GM19324 (cell line): ENCODE measurements around the gene ALDH7A1.
"Not testable (repeated sequence)": the region's sequence is repeated elsewhere in the genome, so short reads cannot be mapped to it uniquely, and the experiment has no call there.

Experiments used
- ATAC-seq: cut with Tn5 transposase; IDR thresholded peaks from one replicate; pipeline ENCODE4 v1.9.1; 2021; ENCODE audit warnings: mild to moderate bottlenecking, moderate library complexity; ENCODE audit not compliant: unreplicated experiment, low FRiP score

Gene ALDH7A1

DNA sequence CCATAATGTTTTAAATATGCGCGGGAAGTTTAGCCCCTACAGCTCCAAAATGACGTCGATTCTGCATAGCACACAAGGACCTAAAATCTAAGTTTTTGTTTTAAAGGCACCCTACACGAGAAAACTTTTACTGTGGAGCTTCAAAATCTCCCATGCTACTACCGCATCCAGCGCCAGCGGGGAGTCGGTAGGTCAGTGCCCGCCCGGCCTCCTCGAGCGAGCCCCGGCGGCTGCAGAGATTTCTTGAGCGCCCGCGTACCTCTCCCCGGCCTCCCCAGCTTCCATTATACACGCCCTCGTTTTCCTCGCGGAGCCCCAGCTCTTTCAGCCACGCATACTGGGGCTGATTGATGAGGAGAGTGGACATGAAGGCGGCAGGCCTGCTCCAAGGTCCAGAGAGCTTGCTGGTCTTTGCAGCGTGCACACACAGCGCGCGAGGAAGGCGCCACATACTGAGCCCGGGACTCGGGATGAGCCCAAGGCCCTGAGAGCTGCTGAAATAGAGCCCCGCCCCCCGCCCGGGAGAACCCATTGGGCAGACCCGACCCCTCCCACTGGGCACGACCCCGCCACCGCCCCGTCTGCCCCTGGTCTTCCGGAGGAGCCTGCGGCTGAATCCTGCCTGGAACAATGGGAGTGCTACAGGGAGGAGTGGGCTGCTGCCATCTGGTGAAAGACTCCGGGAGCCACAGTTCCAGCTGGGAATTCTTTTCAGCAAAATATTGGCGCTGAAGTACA, at the start of gene ALDH7A1:
ALDH7A1 (minus strand) TSS at position 472 of the 738 bp plus-strand sequence; CDS start at position 451, 21 bp downstream.
- peak; percentile 83 for ATAC-seq

DNA sequence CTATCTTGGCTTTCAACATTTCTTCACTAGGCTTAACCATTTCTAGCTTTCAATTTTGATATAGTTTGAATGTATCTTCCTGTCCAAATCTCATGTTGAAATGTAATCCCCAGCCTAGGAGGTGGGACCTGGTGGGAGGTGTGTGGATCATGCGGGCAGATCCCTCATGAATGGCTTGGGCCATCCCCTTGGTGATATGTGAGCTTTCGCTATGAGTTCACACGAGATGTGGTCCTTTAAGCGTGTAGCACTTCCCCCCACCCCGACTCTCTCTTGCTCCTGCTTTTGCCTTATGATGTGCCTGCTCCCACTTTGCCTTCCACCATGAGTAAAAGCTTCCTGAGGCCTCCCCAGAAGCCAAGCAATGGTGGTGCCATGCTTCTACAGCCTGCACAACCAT, 46.4 kb upstream of the ALDH7A1 start:
- no peak for ATAC-seq

DNA sequence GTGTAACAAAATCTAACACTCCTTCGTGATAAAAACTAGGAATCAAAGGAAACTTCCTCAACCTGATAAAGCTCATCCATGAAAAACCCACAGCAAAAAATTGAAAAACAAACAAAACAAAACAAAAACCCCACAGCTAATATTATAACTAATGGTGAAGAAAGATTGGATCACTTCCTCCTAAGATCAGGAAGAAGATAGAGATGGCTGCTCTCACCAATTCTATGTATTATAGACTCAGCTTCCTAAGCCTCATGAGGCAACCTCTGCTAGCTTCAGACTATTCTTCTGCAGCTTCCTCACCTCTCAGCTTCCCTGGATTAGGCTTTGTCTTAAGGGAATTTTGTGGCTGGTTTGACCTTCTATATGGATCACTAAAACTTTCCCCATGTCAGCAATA, 45.8 kb upstream of the ALDH7A1 start:
- ATAC-seq = no peak

DNA sequence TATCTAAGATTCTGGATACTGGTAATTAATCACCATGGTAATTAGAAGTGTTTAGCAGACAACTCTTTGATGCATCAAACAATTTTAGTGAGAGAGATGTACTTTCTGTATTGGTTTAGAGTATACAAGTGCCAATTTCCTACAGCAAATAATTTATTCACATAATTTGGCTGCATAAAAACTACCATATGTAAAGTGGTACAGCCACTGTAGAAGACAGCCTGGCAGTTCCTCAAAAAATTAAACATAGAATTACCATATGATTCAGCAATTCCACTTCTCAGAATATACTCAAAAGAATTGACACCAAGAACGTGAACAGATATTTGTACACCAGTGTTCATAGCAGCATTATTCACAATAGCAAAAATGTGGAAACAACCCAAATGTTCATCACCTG, 41.9 kb upstream of the ALDH7A1 start:
- ATAC-seq = no peak

DNA sequence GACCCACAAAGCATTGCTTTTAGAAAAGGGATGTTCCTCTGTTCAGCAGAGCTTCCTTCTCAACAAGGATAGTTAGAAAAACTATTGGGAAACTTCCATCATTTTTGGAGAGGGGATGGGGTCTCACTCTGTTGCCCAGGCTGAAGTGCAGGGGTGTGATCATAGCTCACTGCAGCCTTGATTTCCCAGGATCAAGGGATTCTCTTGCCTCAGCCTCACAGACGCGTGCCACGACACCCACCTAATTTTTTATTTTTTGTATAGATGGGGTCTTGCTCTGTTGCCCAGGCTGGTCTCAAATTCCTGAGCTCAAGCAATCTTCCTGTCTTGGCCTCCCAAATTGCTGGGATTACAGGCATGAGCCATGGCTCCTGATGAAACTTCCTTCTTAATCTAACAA, 40.6 kb upstream of the ALDH7A1 start:
- ATAC-seq = no peak

DNA sequence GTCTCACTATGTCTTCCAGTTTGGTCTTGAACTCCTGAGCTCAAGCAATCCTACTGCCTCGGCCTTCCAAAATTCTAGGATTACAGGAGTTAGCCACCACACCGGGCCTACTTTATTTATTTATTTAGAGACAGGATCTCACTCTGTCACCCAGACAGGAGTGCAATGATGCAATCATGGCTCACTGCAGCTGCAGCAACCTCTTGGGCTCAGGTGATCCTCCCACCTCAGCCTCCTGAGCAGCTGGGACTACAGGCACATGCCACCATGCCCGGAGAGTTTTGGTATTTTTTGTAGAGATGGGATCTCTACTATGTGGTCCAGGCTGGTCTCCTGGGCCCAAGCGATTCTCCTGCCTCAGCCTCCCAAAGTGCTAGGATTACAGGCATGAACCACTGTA, 38.5 kb upstream of the ALDH7A1 start:
- no peak for ATAC-seq

DNA sequence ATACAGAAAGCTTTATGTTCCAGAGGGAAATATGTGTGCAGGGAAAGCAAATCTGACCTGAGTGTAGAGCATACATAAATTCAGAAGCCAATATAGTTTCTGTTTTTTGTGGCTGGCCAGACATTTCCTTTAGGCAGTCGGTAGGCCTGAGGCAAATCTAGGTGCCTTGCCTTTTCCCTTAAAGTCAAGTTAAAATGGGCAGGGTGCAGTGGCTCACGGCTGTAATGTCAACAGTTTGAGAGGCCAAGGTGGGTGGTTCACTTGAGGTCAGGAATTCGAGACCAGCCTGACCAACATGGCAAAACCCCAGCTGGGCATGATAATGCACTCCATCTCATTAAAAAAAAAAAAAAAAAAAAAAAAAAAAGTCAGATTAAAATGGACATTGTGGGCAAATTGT, 36.9 kb upstream of the ALDH7A1 start:
- no peak for ATAC-seq

DNA sequence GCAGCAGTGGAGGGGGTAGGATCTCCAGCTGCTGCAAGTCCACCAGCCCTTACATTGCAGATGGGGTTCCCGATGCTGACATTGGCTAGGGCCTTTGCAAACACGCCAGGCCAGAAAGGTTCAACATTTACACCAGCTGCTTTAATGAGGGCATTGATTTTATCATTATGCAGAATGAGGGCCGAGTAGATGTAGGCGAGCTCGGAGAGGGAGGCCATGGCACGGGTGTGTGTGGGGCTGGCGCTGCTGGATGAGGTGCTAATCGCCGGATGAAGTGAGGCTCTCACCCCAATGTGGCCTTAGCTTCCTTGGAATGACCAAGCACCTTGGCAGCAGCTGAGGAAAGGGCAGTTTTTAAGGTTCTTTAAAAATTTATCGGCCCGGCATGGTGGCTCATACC, 33.1 kb upstream of the ALDH7A1 start:
- no peak for ATAC-seq

DNA sequence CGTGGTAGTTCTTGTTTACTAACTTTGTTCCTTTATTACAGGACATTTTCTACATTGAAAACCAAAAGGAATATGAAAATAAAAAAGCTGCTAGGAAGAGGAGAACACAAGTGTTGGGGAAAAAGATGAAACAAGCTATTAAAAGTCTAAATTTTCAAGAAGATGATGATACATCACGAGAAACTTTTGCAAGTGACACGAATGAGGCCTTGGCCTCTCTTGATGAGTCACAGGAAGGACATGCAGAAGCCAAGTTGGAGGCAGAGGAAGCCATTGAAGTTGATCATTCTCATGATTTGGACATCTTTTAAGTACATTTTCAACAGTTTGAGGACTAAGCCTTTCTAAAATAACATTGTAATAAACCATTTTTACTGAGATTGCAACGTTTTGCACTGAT, 29.5 kb upstream of the ALDH7A1 start:
- no peak for ATAC-seq

DNA sequence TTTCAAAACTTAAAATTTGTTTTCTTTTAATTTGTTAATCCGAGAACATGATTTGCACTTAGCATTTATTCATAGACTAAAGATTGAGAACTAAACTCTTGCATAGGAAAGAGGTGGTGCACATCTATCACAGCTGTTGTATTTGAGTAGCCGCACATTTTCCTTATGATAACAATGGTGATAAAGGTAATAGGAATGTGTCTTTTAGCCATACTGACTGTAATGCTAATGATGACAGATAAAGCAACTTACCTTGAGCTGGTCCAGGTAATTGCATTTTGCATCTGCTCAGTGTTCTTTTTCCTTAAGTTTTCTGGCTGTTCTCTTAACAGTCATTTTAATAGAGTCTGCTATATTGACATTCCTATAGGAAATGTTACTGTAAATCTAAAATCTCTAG, 24.8 kb upstream of the ALDH7A1 start:
- ATAC-seq = no peak

DNA sequence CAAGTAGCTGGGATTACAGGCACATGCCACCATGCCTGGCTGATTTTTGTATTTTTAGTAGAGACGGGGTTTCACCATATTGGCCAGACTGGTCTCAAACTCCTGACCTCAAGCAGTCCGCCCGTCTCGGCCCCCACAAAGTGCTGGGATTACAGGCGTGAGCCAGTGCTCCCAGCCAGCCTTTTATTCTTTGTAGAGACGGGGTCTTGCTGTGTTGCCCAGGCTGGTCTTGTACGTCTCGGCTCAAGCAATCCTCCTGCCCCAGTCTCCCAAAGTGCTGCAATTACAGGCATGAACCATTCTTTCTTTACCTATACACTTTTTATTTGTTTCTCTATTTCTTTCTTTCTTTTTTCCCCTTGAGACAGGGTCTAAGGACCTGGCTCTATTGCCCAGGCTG, 22.6 kb upstream of the ALDH7A1 start:
- ATAC-seq = not testable (repeated sequence)

DNA sequence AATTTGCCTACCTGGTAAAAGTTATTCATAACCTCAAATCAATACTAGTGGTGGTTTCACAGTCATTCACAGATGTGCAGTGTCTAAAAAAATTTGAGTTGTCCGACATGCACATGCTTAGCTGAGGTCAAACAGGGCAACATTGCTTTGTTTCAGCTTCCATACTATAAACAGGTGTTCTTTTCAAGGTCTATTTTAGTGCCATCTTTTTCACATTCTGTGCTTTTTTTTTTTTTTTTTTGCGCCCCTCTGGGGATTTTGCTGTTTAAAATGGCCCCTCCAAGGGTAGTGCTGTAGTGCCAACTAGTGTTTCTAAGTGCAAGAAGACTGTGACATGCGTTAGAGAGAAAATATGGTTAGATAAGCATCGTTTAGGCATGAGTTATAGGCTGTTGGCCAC, 20.3 kb upstream of the ALDH7A1 start:
- peak; percentile 94 for ATAC-seq

DNA sequence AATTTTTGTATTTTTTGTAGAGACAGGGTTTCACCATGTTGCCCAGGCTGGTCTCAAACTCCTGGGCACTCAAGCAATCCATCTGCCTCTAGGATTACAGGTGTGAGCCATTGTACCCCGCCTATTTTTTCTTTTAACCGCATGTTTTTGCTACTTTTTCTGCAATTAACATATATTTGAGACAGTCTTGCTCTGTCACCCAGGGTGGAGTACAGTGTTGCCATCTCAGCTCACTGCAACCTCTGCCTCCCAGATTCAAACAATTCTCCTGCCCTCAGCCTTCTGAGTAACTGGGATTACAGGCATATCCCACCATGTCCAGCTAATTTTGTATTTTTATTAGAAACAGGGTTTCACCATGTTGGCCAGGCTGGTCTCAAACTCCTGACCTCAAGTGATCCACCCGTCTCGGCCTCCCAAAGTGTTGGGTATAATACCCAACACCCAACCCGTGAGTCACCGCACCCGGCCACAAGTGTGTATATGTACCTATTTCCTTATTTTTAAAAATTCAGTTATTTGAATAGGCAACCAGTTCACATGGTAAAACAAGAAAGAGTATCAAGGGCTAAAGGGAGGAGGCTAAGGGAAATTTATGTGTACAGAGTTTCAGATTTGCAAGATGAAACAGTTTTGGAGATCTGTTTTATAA, 19.0 kb upstream of the ALDH7A1 start:
- no peak for ATAC-seq

DNA sequence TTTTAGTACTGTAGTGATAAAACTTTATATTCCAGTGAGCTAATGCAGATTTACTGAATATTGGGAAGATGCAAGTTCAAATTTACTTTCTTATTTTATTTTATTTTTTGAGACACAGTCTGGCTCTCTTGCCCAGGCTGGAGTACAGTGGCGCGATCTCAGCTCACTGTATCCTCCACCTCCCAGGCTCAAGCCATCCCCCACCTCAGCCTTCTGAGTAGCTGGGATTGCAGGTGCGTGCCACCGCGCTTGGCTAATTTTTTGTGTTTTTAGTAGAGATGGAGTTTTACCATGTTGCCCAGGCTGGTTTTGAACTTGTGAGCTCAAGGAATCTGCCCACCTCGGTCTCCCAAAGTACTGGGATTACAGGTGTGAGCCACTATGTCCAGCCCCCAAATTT, 15.6 kb upstream of the ALDH7A1 start:
- no peak for ATAC-seq

DNA sequence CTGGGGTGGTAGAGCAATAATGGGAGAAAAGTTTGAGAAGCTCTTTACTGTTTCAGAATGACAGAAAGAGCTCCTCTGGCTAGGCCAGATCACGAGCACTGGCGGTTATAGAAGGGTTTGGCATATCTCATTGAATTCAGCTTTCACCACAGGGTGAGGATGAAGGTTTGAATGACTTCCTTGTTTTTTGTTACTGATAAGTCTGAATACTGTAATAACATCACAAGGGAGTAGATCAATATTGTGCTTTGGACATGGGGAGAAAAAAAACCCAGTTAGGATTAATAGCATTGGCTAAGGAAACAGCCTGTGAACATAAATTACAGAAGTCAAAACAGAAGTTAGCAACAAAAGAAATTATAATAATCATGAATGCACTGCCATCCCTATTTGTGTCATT, 15.1 kb upstream of the ALDH7A1 start:
- no peak for ATAC-seq

DNA sequence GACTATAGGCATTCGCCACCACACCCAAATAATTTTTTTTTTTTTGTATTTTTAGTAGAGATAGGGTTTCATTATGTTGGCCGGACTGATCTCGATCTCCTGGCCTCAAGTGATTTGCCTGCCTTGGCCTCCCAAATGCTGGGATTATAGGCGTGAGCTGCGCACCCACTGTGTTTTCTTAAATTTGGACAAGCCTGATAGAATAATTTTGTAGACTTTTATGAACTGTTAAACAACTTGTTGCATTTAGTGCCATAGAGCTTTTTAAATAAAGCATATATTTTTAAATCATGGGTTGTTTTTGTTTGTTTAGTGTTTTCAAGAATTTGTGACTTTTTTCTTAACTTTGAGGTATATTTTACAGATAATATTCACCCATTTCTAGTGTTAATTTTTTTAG, 10.5 kb upstream of the ALDH7A1 start:
- no peak for ATAC-seq

DNA sequence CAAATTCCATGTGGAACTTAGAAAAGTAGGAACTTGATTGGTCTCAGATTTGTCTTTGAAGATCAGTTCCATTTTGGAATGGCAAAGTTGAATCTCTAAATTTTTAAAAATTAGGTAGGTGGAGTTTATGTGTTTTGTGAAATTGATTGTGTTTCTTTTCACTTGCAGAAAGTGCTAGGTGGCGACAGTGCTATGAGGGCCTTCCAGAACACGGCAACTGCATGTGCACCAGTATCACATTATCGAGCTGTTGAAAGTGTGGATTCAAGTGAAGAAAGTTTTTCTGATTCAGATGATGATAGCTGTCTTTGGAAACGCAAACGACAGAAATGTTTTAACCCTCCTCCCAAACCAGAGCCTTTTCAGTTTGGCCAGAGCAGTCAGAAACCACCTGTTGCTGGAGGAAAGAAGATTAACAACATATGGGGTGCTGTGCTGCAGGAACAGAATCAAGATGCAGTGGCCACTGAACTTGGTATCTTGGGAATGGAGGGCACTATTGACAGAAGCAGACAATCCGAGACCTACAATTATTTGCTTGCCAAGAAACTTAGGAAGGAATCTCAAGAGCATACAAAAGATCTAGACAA, 8.5 kb upstream of the ALDH7A1 start:
- no peak for ATAC-seq

DNA sequence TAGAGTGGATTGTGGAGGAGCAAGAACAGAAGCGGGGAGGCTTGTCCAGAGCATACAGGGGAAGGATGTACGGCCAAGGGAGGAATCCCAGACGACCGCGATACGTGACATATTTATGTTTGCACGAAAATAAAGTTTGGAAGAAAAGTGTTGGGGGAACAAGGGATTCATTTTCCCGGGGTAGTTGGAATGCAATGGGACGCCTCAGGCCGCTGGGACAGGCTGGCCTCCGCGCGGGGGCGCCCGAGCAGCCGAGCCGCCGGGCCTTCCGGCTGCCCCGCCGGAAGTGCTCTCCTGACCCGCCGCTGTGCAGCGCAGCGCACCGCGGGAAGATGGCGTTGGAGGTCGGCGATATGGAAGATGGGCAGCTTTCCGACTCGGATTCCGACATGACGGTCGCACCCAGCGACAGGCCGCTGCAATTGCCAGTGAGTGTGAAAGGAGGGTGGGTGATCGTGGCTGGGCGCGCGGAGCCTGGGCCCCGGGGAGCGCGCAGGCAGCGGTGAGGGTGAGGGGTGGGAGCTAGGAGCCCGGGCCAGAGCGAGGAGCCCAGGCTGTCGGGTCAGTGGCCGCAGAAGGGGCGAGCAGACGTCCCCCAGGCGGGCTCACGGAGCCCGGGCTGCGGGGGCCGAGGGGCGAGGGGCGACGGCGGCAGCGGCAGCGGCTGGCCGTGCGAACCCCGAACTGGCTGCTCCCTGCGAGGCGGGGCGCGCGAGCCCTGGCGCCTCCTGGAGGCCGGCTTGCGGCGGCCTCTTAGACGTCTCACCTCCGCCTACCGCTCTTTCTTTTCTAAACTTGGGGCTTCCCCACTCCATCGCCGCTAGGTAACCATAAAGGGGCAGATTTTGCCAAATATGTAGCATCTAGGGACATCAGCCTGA, 5.9 kb upstream of the ALDH7A1 start, which contains the start of gene PHAX:
PHAX (plus strand) TSS at position 317 of the 881 bp plus-strand sequence; CDS start at position 333, 16 bp downstream.
- peak; percentile 97 for ATAC-seq

DNA sequence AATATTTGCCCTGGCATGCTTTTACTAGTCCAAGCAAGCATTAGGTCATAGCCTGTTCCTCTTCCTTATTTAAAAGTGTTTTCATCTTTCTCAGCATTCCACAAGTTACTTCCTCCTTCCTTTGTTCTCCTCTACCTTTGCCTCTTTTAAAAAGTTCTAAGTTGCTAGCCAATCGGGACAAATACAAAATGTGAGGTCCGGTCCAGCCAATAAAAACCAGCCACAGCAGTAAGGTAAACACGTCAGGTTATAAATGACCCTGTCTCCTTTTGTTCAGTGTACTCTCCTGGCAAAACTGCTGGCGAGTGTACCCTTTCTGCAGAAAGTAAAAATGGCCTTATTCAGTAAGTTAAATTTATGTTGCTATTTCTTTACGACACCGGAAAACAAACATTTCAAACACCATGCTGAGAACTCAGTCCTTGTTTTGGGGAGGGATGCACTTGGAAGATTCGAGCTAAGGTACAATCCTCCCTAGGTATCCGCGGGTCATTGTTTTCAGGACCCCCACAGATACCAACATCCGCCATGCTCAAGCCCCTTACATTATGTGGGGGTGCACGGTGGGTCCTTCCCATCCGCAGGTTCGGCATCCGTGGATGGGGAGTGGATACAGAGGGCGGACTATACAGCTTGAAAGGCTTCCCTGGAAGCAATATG, 5.1 kb upstream of the ALDH7A1 start:
- not testable (repeated sequence) for ATAC-seq

DNA sequence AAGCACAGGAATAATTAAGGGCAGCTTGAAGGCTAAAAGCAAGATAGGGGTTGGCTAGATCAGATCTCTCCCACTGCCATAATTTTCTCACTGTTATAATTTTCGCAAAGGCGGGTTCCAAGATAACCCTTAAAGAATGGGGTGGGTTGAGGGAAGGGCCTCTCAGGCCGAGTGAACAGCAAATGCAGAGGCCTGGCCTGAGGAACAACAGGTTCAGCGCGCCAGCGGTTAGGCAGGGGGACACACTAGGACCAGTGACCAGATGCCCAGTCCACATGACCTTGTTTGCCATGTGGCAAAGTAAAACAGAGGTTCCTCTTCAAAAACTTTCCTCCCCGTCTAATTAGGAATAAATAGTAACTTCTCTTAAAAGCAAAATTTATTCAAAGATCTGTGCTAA, 4.5 kb upstream of the ALDH7A1 start:
- ATAC-seq = no peak
